Gastroesophageal sphincter (tissue), 4 donors: ENCODE results near the gene CHAMP1. TPM values are rescaled to one million over a fixed set of nuclear protein-coding genes. Genes with fewer than 3 reads are reported as not detected.

Experiments
- ATAC-seq: fragments of 150-250 bp; one replicate; pipeline ENCODE4 v1.9.1; 2016; ENCODE audit warnings: mild to moderate bottlenecking, moderate library complexity
- H3K27ac ChIP-seq, 4 donors: fragments of 200-600 bp; sonication (generic) in 3 of 4; 1 replicate in 3 of 4; 2 replicates in 1 of 4; pipeline ENCODE4 v1.5.1; 2016 to 2019
- H3K27me3 ChIP-seq: fragments of 200-600 bp; sonication (generic); one replicate; pipeline ENCODE4 v1.5.1; 2019
- H3K36me3 ChIP-seq, 2 donors: fragments of 200-600 bp; sonication (generic); one replicate each; pipeline ENCODE4 v1.5.1; 2019; ENCODE audit warnings: control low read depth in 1 of 2
- H3K4me1 ChIP-seq, 3 donors: fragments of 200-600 bp; sonication (generic); 1 replicate in 2 of 3; 2 replicates in 1 of 3; pipeline ENCODE4 v1.5.1; 2016 to 2019; ENCODE audit warnings: control low read depth in 2 of 3
- H3K4me3 ChIP-seq, 2 donors: fragments of 200-600 bp; sonication (generic); one replicate each; pipeline ENCODE4 v1.5.1; 2019; ENCODE audit warnings: mild to moderate bottlenecking in 1 of 2, moderate library complexity in 1 of 2
- H3K9me3 ChIP-seq, 3 donors: fragments of 200-600 bp; sonication (generic); one replicate each; pipeline ENCODE4 v1.5.1; 2017 to 2019; ENCODE audit warnings: control low read depth in 2 of 3
- CTCF ChIP-seq, 4 experiments: fragments of 200-600 bp in 2 of 4; fragments of 450-650 bp in 2 of 4; sonication (generic) in 1 of 4; IDR thresholded peaks; one replicate each; pipeline ENCODE4 v1.5.1; 2017 to 2019; ENCODE audit warnings: antibody characterized with exemption in 4 of 4, mild to moderate bottlenecking in 2 of 4, moderate library complexity in 2 of 4
- EP300 ChIP-seq: sonication (generic); formaldehyde crosslinking; IDR thresholded peaks from one replicate; pipeline ENCODE4 v1.6.1; 2017; ENCODE audit warnings: antibody characterized with exemption, mild to moderate bottlenecking
- POLR2A ChIP-seq, 2 donors: fragments of 450-650 bp; IDR thresholded peaks; one replicate each; pipeline ENCODE4 v1.6.1; 2017; ENCODE audit warnings: antibody characterized with exemption in 2 of 2, mild to moderate bottlenecking in 2 of 2, moderate library complexity in 1 of 2
- POLR2AphosphoS5 ChIP-seq: sonication (generic); formaldehyde crosslinking; IDR thresholded peaks from one replicate; pipeline ENCODE4 v1.6.1; 2017; ENCODE audit warnings: antibody characterized with exemption
- WGBS, 2 donors: methylation state at CpG; one replicate each; pipeline ENCODE4 v1.1.5; 2018; ENCODE audit warnings: low coverage in 1 of 2; 5-methylcytosine and 5-hydroxymethylcytosine counted together
- total RNA-seq, 4 donors: library from RNA; depleted of rRNA; stranded (reverse); fragments of >200 nt; gene quantifications; one replicate each; pipeline ENCODE4 v1.1.0, GENCODE V29; 2016

Gene CHAMP1
- total RNA-seq, 4 donors from 2014 or later = 7.5 to 15.3 (median 10.9) TPM

DNA sequence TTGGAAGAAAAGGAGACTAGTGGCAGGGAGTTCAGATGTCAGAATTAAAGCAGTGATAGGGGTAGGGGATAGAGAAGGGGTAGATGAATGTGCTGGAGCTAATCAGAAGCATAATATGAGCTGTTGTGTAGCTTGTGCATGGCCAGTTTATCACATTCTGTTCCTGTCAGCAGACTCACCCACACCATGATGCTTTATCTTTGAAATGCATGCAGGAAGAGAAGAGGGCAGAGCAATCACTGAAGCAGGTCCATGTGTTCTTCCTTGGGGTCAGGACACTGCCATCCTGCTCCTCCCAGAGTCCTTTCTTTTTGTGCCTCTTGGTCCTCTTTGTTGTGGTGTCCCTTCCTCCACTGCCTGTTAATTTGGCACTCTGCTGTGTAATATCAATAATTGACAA is 5.8 kb downstream of the CHAMP1 start:
- ATAC-seq = no peak
- Histone ChIP-seq H3K4me3 (no peak overlapping the region), H3K27ac (no peak overlapping the region), H3K4me1 (peaks cover 11 to 55% (median 18%) of the 10 kb centered on the region in 3 donors), H3K27me3 (no peaks in the 10 kb centered on the region), H3K36me3 (peaks cover 0 to 40% of the 10 kb centered on the region in 2 donors), H3K9me3 (no peaks in the 10 kb centered on the region)
- TF ChIP-seq EP300 (no peak), POLR2A (IDR thresholded peaks at IDR 0.05) (no peak), POLR2AphosphoS5 (no peak), CTCF (IDR thresholded peaks at IDR 0.05) (no peak)

- no peak for ATAC-seq
- H3K4me3 ChIP-seq = no peak overlapping the region
- H3K27me3 ChIP-seq = no peaks in the 10 kb centered on the region
- 69 to 87% methylated on average over 1 to 3 of the region's 3 CpGs for WGBS, 2 donors
- no peaks in the 10 kb centered on the region for H3K9me3 ChIP-seq
- TF ChIP-seq POLR2AphosphoS5 = no peak
- no peak for TF ChIP-seq POLR2A (IDR thresholded peaks at IDR 0.05)
- no peak for TF ChIP-seq CTCF (IDR thresholded peaks at IDR 0.05)
- TF ChIP-seq EP300 = no peak
- peaks cover 0 to 51% of the 10 kb centered on the region in 2 donors for H3K36me3 ChIP-seq
- no peak overlapping the region for H3K27ac ChIP-seq
- H3K4me1 ChIP-seq = peaks cover 5 to 43% (median 6%) of the 10 kb centered on the region in 3 donors
These were observed 7.0 kb downstream of the CHAMP1 start for GRCh38 chr13:114321256-114321655.

DNA sequence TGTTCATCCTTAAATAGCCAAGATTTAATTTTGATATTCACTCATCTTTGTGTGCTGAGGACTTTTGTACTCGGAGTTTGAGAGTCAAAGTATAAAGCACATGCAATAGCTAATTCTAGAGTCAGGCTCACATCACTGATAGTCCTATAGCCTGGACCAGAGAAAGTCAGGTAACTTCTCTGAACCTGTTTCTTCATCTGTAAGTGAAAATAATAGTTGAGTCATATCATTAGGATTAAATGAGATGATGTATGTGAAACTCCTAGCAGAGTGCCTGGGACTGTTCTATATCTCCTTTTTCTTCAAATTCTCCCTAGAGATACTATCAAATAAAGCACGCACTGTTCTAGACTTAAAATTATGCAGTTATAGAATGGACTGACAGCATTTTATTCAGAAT is 9.0 kb downstream of the CHAMP1 start:
- TF ChIP-seq CTCF (IDR thresholded peaks at IDR 0.05) = no peak
- TF ChIP-seq POLR2AphosphoS5 = no peak
- no peak for TF ChIP-seq EP300
- TF ChIP-seq POLR2A (IDR thresholded peaks at IDR 0.05) = no peak
- no peaks in the 10 kb centered on the region for H3K9me3 ChIP-seq
- no peak for ATAC-seq
- H3K36me3 ChIP-seq = peaks cover 0 to 64% of the 10 kb centered on the region in 2 donors
- H3K4me3 ChIP-seq = no peak overlapping the region
- H3K27me3 ChIP-seq = no peaks in the 10 kb centered on the region
- no peak overlapping the region for H3K27ac ChIP-seq
- 97% methylated on average over 2 of the region's 2 CpGs for WGBS, 2 donors
- peaks cover 4 to 36% (median 5%) of the 10 kb centered on the region in 3 donors for H3K4me1 ChIP-seq

GRCh38 chr13:114324334-114324733 is 10.0 kb downstream of the CHAMP1 start:
- no peak overlapping the region for H3K4me3 ChIP-seq
- no peaks in the 10 kb centered on the region for H3K9me3 ChIP-seq
- H3K27me3 ChIP-seq = no peaks in the 10 kb centered on the region
- no peak for ATAC-seq
- WGBS, 2 donors = 100% methylated on average over 1 of the region's 4 CpGs
- peaks cover 4 to 26% (median 5%) of the 10 kb centered on the region in 3 donors for H3K4me1 ChIP-seq
- H3K36me3 ChIP-seq = peaks cover 0 to 73% of the 10 kb centered on the region in 2 donors
- H3K27ac ChIP-seq = no peak overlapping the region
- TF ChIP-seq EP300 = no peak
- no peak for TF ChIP-seq POLR2A (IDR thresholded peaks at IDR 0.05)
- no peak for TF ChIP-seq POLR2AphosphoS5
- no peak for TF ChIP-seq CTCF (IDR thresholded peaks at IDR 0.05)

- Histone ChIP-seq H3K27me3 (no peaks in the 10 kb centered on the region), H3K4me3 (no peak overlapping the region), H3K27ac (no peak overlapping the region), H3K36me3 (peaks cover 0 to 73% of the 10 kb centered on the region in 2 donors), H3K9me3 (no peaks in the 10 kb centered on the region), H3K4me1 (peaks cover 0 to 14% (median 0%) of the 10 kb centered on the region in 3 donors)
- ATAC-seq = no peak
- TF ChIP-seq CTCF (IDR thresholded peaks at IDR 0.05) (no peak), POLR2AphosphoS5 (no peak), POLR2A (IDR thresholded peaks at IDR 0.05) (no peak), EP300 (no peak)
- WGBS, 2 donors = 87 to 94% methylated on average over 3 of the region's 3 CpGs
These were observed 11.4 kb downstream of the CHAMP1 start for GRCh38 chr13:114325729-114326128.
